Spleen (tissue), 11 donors: ENCODE results near the gene CEP250. TPM values are rescaled to one million over a fixed set of nuclear protein-coding genes. Genes with fewer than 3 reads are reported as not detected.

ENCODE experiments used
- DNase-seq: peaks from one replicate; pipeline ENCODE4 v3.0.0-alpha.2; 2020
- H3K27ac ChIP-seq, 8 donors: fragments of 200-600 bp; sonication (generic) in 7 of 8; 1 replicate in 4 of 8; 2 replicates in 4 of 8; pipeline versions ENCODE4 v1.5.0 to v1.8.0; 2016 to 2021; ENCODE audit warnings: inconsistent platforms in 4 of 8, mild to moderate bottlenecking in 4 of 8, moderate library complexity in 1 of 8
- H3K27me3 ChIP-seq, 7 donors: fragments of 200-600 bp; sonication (generic) in 6 of 7; replicated peaks in 1 of 7; 1 replicate in 4 of 7; 2 replicates in 3 of 7; pipeline versions ENCODE4 v1.5.0 to v1.8.0; 2016 to 2021; ENCODE audit warnings: inconsistent platforms in 3 of 7, mild to moderate bottlenecking in 1 of 7
- H3K36me3 ChIP-seq, 6 donors: fragments of 200-600 bp; sonication (generic) in 5 of 6; 1 replicate in 4 of 6; 2 replicates in 2 of 6; pipeline versions ENCODE4 v1.5.0 to v1.8.0; 2016 to 2021; ENCODE audit warnings: inconsistent platforms in 2 of 6
- H3K4me1 ChIP-seq, 6 donors: fragments of 200-600 bp; sonication (generic) in 5 of 6; 1 replicate in 3 of 6; 2 replicates in 3 of 6; pipeline versions ENCODE4 v1.5.0 to v1.8.0; 2016 to 2021; ENCODE audit warnings: inconsistent platforms in 3 of 6
- H3K4me3 ChIP-seq, 8 donors: fragments of 200-600 bp; sonication (generic) in 7 of 8; 1 replicate in 4 of 8; 2 replicates in 4 of 8; pipeline versions ENCODE4 v1.5.0 to v1.8.0; 2016 to 2021; ENCODE audit warnings: inconsistent platforms in 4 of 8, mild to moderate bottlenecking in 4 of 8, moderate library complexity in 2 of 8
- H3K9me3 ChIP-seq, 8 donors: fragments of 200-600 bp; sonication (generic) in 7 of 8; 1 replicate in 4 of 8; 2 replicates in 4 of 8; pipeline versions ENCODE4 v1.5.0 to v1.8.0; 2016 to 2021; ENCODE audit warnings: inconsistent platforms in 4 of 8
- CTCF ChIP-seq, 11 experiments: fragments of 200-600 bp in 7 of 11; fragments of 450-650 bp in 4 of 11; sonication (generic) in 4 of 11; IDR thresholded peaks in 8 of 11; conservative IDR thresholded peaks in 3 of 11; 1 replicate in 7 of 11; 2 replicates in 4 of 11; pipeline versions ENCODE4 v1.4.0 to v1.8.0; 2016 to 2021; ENCODE audit warnings: antibody characterized with exemption in 11 of 11, inconsistent platforms in 4 of 11, mild to moderate bottlenecking in 1 of 11
- POLR2A ChIP-seq, 3 donors: fragments of 450-650 bp; IDR thresholded peaks; one replicate each; pipeline ENCODE4 v1.5.1; 2017; ENCODE audit warnings: antibody characterized with exemption in 3 of 3, mild to moderate bottlenecking in 1 of 3
- POLR2AphosphoS5 ChIP-seq, 3 donors: sonication (generic); formaldehyde crosslinking; IDR thresholded peaks; one replicate each; pipeline ENCODE4 v1.5.1; 2017; ENCODE audit warnings: antibody characterized with exemption in 3 of 3
- WGBS, 5 donors: extraction: QIAGEN DNeasy Blood & Tissue Kit in 3 of 5; methylation state at CpG; one replicate each; pipeline versions ENCODE4 v1.1.5 to v1.1.7; 2013 to 2018; 5-methylcytosine and 5-hydroxymethylcytosine counted together
- intact Hi-C: fragments of 100-400 bp; cut with DNase I; formaldehyde crosslinking; loops from one replicate; pipeline ENCODE4 v1.15.0; 2023; ENCODE audit warnings: low total_unique reads
- polyA plus RNA-seq, 3 donors: library from polyadenylated mRNA; stranded (reverse); fragments of 200-250 nt; gene quantifications; one replicate each; pipeline ENCODE4 v1.2.1, GENCODE V29; 2013
- total RNA-seq, 7 donors: library from RNA; depleted of rRNA in 3 of 7; stranded (reverse); fragments of >200 nt in 3 of 7; fragmentation: NEBNext Ultra II Directional in 4 of 7; extraction: Animal tissue kit (Norgen Biotek cat#: 25700) in 4 of 7; gene quantifications; one replicate each; pipeline versions ENCODE4 v1.1.0 to v1.2.1, GENCODE V29; 2016 to 2021
- donor health status: healthy with polysubstance abuse.
- donor health status: DM: no; HTN: no; CAD: no; lungs with moderate emphysema.
- donor health status: DM: no; HTN: no; CAD: no.
- donor health status: Bipolar disorder and iron deficiency.
- donor health status: healthy.
- donor health status: DM: no; HTN: no; CAD: no.
- donor health status: DM: yes; HTN: yes; CAD: no.

Gene CEP250
- total and polyA plus RNA-seq, 10 donors = 15.2 to 70.0 (median 45.7) TPM

GRCh38 chr20:35490736-35491181, 35.4 kb downstream of the CEP250 start:
- no peak for TF ChIP-seq CTCF (IDR thresholded peaks at IDR 0.05 in 8 of 11, conservative IDR thresholded peaks at IDR 0.05 in 3 of 11)
- TF ChIP-seq POLR2AphosphoS5 (IDR thresholded peaks at IDR 0.05) = peak in 2 of 3 donors; percentile 83 to 94
- TF ChIP-seq POLR2A (IDR thresholded peaks at IDR 0.05) = peak; percentile 15 to 72 (median 36)
- intact Hi-C loops = no loop called here
- Histone ChIP-seq H3K4me3 (peak overlapping the region; percentile 26 to 75 (median 54)), H3K36me3 (peaks cover 5 to 80% (median 33%) of the 10 kb centered on the region in 6 donors), H3K27me3 (no peaks in the 10 kb centered on the region), H3K4me1 (peaks cover 19 to 88% (median 60%) of the 10 kb centered on the region in 6 donors), H3K27ac (peak overlapping the region; percentile 62 to 94 (median 88)), H3K9me3 (no peaks in the 10 kb centered on the region)
- WGBS, 5 donors = 12 to 18% (median 17%) methylated on average over 6 of the region's 6 CpGs
- peak; percentile 88 for DNase-seq

GRCh38 chr20:35491823-35492222, 36.4 kb downstream of the CEP250 start:
- Histone ChIP-seq H3K9me3 (no peaks in the 10 kb centered on the region), H3K4me1 (peaks cover 19 to 79% (median 60%) of the 10 kb centered on the region in 6 donors), H3K4me3 (peak overlapping the region; percentile 26 to 75 (median 54)), H3K27me3 (no peaks in the 10 kb centered on the region), H3K36me3 (peaks cover 8 to 80% (median 42%) of the 10 kb centered on the region in 6 donors), H3K27ac (peak overlapping the region in 7 of 8 donors; percentile 62 to 94 (median 90))
- WGBS, 5 donors = 73 to 82% (median 77%) methylated on average over 5 of the region's 5 CpGs
- TF ChIP-seq POLR2AphosphoS5 (IDR thresholded peaks at IDR 0.05) (no peak), POLR2A (IDR thresholded peaks at IDR 0.05) (no peak), CTCF (IDR thresholded peaks at IDR 0.05 in 8 of 11, conservative IDR thresholded peaks at IDR 0.05 in 3 of 11) (no peak)
- intact Hi-C loops = no loop called here
- no peak for DNase-seq

GRCh38 chr20:35492352-35492751, 37.0 kb downstream of the CEP250 start:
- 78 to 93% (median 81%) methylated on average over 6 of the region's 6 CpGs for WGBS, 5 donors

GRCh38 chr20:35496481-35496880, 41.1 kb downstream of the CEP250 start:
- DNase-seq = no peak
- peaks cover 16 to 36% (median 28%) of the 10 kb centered on the region in 6 donors for H3K4me1 ChIP-seq
- H3K36me3 ChIP-seq = peaks cover 8 to 97% (median 83%) of the 10 kb centered on the region in 6 donors
- no peak for TF ChIP-seq POLR2A (IDR thresholded peaks at IDR 0.05)
- TF ChIP-seq POLR2AphosphoS5 (IDR thresholded peaks at IDR 0.05) = no peak
- TF ChIP-seq CTCF (IDR thresholded peaks at IDR 0.05 in 8 of 11, conservative IDR thresholded peaks at IDR 0.05 in 3 of 11) = no peak
- H3K27ac ChIP-seq = no peak overlapping the region
- intact Hi-C loops = no loop called here
- no peaks in the 10 kb centered on the region for H3K27me3 ChIP-seq
- H3K9me3 ChIP-seq = no peaks in the 10 kb centered on the region
- H3K4me3 ChIP-seq = no peak overlapping the region
- 94 to 100% (median 99%) methylated on average over 3 of the region's 3 CpGs for WGBS, 5 donors

More at GRCh38 chr20:35492352-35492751, 37.0 kb downstream of the CEP250 start:
- no peak for DNase-seq
- H3K4me3 ChIP-seq = peak overlapping the region in 6 of 8 donors; percentile 1 to 75 (median 56)
- peak overlapping the region in 5 of 8 donors; percentile 87 to 94 (median 90) for H3K27ac ChIP-seq
- peaks cover 8 to 80% (median 42%) of the 10 kb centered on the region in 6 donors for H3K36me3 ChIP-seq
- TF ChIP-seq POLR2AphosphoS5 (IDR thresholded peaks at IDR 0.05) (peak in 2 of 3 donors; percentile 34 to 71), POLR2A (IDR thresholded peaks at IDR 0.05) (no peak)
- H3K9me3 ChIP-seq = no peaks in the 10 kb centered on the region
- intact Hi-C loops = no loop called here
- peaks cover 19 to 73% (median 60%) of the 10 kb centered on the region in 6 donors for H3K4me1 ChIP-seq
- H3K27me3 ChIP-seq = no peaks in the 10 kb centered on the region
